Fibroblast of the aortic adventitia (primary cell): Measurements from ENCODE around the gene ORC3. TPM values are rescaled to one million over a fixed set of nuclear protein-coding genes. Genes with fewer than 3 reads are reported as not detected.
"Not testable (repeated sequence)": the region's sequence is repeated elsewhere in the genome, so short reads cannot be mapped to it uniquely, and the experiment has no call there.

ENCODE experiments used
- DNase-seq: peaks from one replicate; pipeline ENCODE4 v3.0.0-alpha.2; 2010; ENCODE audit warnings: low read depth
- H3K4me3 ChIP-seq: 2 replicates; pipeline ENCODE4 v1.5.1; 2011; ENCODE audit warnings: low read depth, mild to moderate bottlenecking, control low read depth, low read length, moderate library complexity
- CTCF ChIP-seq: IDR thresholded peaks from 2 replicates; pipeline ENCODE4 v1.5.1; 2011; ENCODE audit warnings: mild to moderate bottlenecking, low read length, control low read depth, inconsistent platforms; ENCODE audit not compliant: insufficient read depth
- total RNA-seq: library from RNA; depleted of rRNA; stranded (reverse); fragments of >200 nt; gene quantifications from 2 replicates; pipeline ENCODE4 v1.2.3, GENCODE V29; 2012; ENCODE audit warnings: low replicate concordance

The ORC3 gene
- total RNA-seq, 1 donor, result 52.9 TPM

GRCh38 chr6:87705070-87705691, 115.2 kb downstream of the ORC3 start:
- no peak for TF ChIP-seq CTCF
- DNase-seq, result peak; percentile 27
- H3K4me3 ChIP-seq, result no peak overlapping the region

- TF ChIP-seq CTCF, result no peak
- H3K4me3 ChIP-seq, result no peak overlapping the region
- peak; percentile 81 for DNase-seq
Measured at GRCh38 chr6:87706187-87706966, 116.4 kb downstream of the ORC3 start.

- not testable (repeated sequence) for H3K4me3 ChIP-seq, DNase-seq
Measured at GRCh38 chr6:87708581-87709427, 118.9 kb downstream of the ORC3 start.

GRCh38 chr6:87710090-87710489, 120.2 kb downstream of the ORC3 start:
- no peak for TF ChIP-seq CTCF
- no peak overlapping the region for H3K4me3 ChIP-seq
- no peak for DNase-seq

GRCh38 chr6:87712713-87713112, 122.8 kb downstream of the ORC3 start:
- DNase-seq, H3K4me3 ChIP-seq: not testable (repeated sequence)

GRCh38 chr6:87714093-87714842, 124.3 kb downstream of the ORC3 start:
- no peak overlapping the region for H3K4me3 ChIP-seq
- no peak for TF ChIP-seq CTCF
- DNase-seq, result peak; percentile 79

Other genes starting within 250 kb of the ORC3 start
- 3.9 and 5.2 TPM in 2 replicates for gene C6orf163, start 245.3 kb upstream of the ORC3 start, total RNA-seq
- gene CFAP206, start 182.2 kb upstream of the ORC3 start, total RNA-seq, result 0.27 and 0.90 TPM in 2 replicates
- gene SLC35A1, start 117.2 kb upstream of the ORC3 start, total RNA-seq, result 15.8 and 17.1 TPM in 2 replicates
- 41.7 and 55.0 TPM in 2 replicates for gene RARS2, start 148 bp upstream of the ORC3 start, total RNA-seq
- 14.9 and 17.3 TPM in 2 replicates for gene AKIRIN2, start 112.1 kb downstream of the ORC3 start, total RNA-seq